ENCODE results near the gene DDX43. TPM values are rescaled to one million over a fixed set of nuclear protein-coding genes. Genes with fewer than 3 reads are reported as not detected.

Gene DDX43
- total RNA-seq, 1 experiment from 2014 or later, result not detected

GRCh38 chr6:73363537-73363875, 31.1 kb upstream of the DDX43 start:
- H3K36me3 Mint-ChIP-seq (ENCODE audit: insufficient read depth, unreplicated experiment), result no peaks in the 10 kb centered on the region
- H3K27ac Mint-ChIP-seq (ENCODE audit: unreplicated experiment), result no peak overlapping the region
- no TSS peak for BruUV-seq (replicated peaks)
- Histone ChIP-seq H3K27me3 (replicated peaks; ENCODE audit: control insufficient read depth, insufficient read depth, low read length) (no peaks in the 10 kb centered on the region), H3K36me3 (ENCODE audit: control insufficient read depth, insufficient read depth, low read length) (no peaks in the 10 kb centered on the region), H3K9me3 (no peaks in the 10 kb centered on the region), H3K4me1 (no peaks in the 10 kb centered on the region), H3K4me3 (ENCODE audit: low read depth, low read length) (no peak overlapping the region)
- ChIA-PET CTCF (no interaction called here), POLR2A (no interaction called here)
- no peak for DNase-seq
- H3K9me3 Mint-ChIP-seq (ENCODE audit: unreplicated experiment), result no peaks in the 10 kb centered on the region
- no peaks in the 10 kb centered on the region for H3K4me1 Mint-ChIP-seq (ENCODE audit: low read depth, unreplicated experiment)
- intact Hi-C loops (cut with micrococcal nuclease; ENCODE audit: unreplicated experiment), result no loop called here
- no peaks in the 10 kb centered on the region for H3K27me3 Mint-ChIP-seq (ENCODE audit: insufficient read depth, unreplicated experiment)
- no peak overlapping the region for H3K4me3 Mint-ChIP-seq (ENCODE audit: unreplicated experiment)
- TF ChIP-seq, protein P1, sequence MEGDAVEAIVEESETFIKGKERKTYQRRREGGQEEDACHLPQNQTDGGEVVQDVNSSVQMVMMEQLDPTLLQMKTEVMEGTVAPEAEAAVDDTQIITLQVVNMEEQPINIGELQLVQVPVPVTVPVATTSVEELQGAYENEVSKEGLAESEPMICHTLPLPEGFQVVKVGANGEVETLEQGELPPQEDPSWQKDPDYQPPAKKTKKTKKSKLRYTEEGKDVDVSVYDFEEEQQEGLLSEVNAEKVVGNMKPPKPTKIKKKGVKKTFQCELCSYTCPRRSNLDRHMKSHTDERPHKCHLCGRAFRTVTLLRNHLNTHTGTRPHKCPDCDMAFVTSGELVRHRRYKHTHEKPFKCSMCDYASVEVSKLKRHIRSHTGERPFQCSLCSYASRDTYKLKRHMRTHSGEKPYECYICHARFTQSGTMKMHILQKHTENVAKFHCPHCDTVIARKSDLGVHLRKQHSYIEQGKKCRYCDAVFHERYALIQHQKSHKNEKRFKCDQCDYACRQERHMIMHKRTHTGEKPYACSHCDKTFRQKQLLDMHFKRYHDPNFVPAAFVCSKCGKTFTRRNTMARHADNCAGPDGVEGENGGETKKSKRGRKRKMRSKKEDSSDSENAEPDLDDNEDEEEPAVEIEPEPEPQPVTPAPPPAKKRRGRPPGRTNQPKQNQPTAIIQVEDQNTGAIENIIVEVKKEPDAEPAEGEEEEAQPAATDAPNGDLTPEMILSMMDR (IDR thresholded peaks at IDR 0.05; ENCODE audit: insufficient read depth in 1 of 2, low read depth in 1 of 2, low read length in 1 of 2, severe bottlenecking in 1 of 2, unreplicated experiment in 1 of 2), result no peak

DNA sequence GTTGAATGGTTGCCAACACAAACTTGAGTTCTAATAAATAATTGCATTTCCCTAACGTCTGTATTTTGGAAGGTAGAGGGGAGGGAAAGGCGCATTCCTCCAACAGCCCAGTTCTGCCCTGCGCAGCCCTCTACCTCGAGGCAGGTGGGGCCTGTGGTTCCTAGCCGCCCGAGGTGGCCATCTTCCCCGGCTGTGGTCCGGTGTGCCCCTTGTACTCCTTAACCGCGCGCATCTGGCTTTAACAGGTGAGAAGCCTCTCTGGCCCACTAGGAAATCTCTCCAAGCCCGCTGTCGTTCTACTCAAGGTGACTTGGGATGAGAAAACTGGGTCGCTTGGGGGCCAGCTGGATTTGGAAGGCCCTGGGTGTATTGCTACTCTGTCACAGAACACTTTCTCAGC, 30.5 kb upstream of the DDX43 start:
- H3K27me3 Mint-ChIP-seq (ENCODE audit: insufficient read depth, unreplicated experiment), result no peaks in the 10 kb centered on the region
- no peaks in the 10 kb centered on the region for H3K4me1 ChIP-seq
- BruUV-seq (replicated peaks), result no TSS peak
- H3K9me3 ChIP-seq, result no peaks in the 10 kb centered on the region
- no peaks in the 10 kb centered on the region for H3K27me3 ChIP-seq (replicated peaks; ENCODE audit: control insufficient read depth, insufficient read depth, low read length)
- H3K4me3 Mint-ChIP-seq (ENCODE audit: unreplicated experiment), result no peak overlapping the region
- H3K27ac Mint-ChIP-seq (ENCODE audit: unreplicated experiment), result no peak overlapping the region
- no peaks in the 10 kb centered on the region for H3K36me3 ChIP-seq (ENCODE audit: control insufficient read depth, insufficient read depth, low read length)
- CTCF ChIA-PET, result no interaction called here
- no peaks in the 10 kb centered on the region for H3K9me3 Mint-ChIP-seq (ENCODE audit: unreplicated experiment)
- intact Hi-C loops (cut with micrococcal nuclease; ENCODE audit: unreplicated experiment), result no loop called here
- no peaks in the 10 kb centered on the region for H3K36me3 Mint-ChIP-seq (ENCODE audit: insufficient read depth, unreplicated experiment)
- DNase-seq, result no peak
- H3K4me3 ChIP-seq (ENCODE audit: low read depth, low read length), result no peak overlapping the region
- TF ChIP-seq, protein P1 (IDR thresholded peaks at IDR 0.05; ENCODE audit: insufficient read depth in 1 of 2, low read depth in 1 of 2, low read length in 1 of 2, severe bottlenecking in 1 of 2, unreplicated experiment in 1 of 2), result no peak
- H3K4me1 Mint-ChIP-seq (ENCODE audit: low read depth, unreplicated experiment), result no peaks in the 10 kb centered on the region
- POLR2A ChIA-PET, result no interaction called here

DNA sequence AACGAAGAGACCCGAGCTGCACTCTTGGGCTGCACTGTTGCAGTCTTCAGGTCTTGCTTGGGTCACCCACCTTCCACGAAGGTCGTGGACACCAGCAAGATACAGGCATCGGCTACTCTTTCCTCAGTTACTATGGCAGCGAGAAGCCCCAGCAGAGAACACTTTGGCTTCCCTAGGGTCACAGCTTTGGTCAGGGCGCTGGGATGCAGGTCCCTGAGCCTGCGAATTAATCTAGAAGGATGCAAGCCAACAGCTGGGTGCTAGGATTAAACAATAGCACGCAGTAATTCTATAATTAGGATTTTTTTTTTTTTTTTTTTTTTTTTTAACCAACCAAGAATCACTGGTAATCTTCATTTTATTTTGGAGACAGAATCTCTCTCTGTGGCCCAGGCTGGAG, 30.1 kb upstream of the DDX43 start:
- Histone ChIP-seq H3K27me3 (replicated peaks; ENCODE audit: control insufficient read depth, insufficient read depth, low read length) (no peaks in the 10 kb centered on the region), H3K4me3 (ENCODE audit: low read depth, low read length) (no peak overlapping the region), H3K4me1 (no peaks in the 10 kb centered on the region), H3K36me3 (ENCODE audit: control insufficient read depth, insufficient read depth, low read length) (no peaks in the 10 kb centered on the region), H3K9me3 (no peaks in the 10 kb centered on the region)
- ChIA-PET POLR2A (no interaction called here), CTCF (no interaction called here)
- no peak overlapping the region for H3K27ac Mint-ChIP-seq (ENCODE audit: unreplicated experiment)
- no peaks in the 10 kb centered on the region for H3K9me3 Mint-ChIP-seq (ENCODE audit: unreplicated experiment)
- TF ChIP-seq, protein P1 (IDR thresholded peaks at IDR 0.05; ENCODE audit: insufficient read depth in 1 of 2, low read depth in 1 of 2, low read length in 1 of 2, severe bottlenecking in 1 of 2, unreplicated experiment in 1 of 2), result no peak
- H3K27me3 Mint-ChIP-seq (ENCODE audit: insufficient read depth, unreplicated experiment), result no peaks in the 10 kb centered on the region
- BruUV-seq (replicated peaks), result no TSS peak
- no peaks in the 10 kb centered on the region for H3K36me3 Mint-ChIP-seq (ENCODE audit: insufficient read depth, unreplicated experiment)
- intact Hi-C loops (cut with micrococcal nuclease; ENCODE audit: unreplicated experiment), result no loop called here
- H3K4me3 Mint-ChIP-seq (ENCODE audit: unreplicated experiment), result no peak overlapping the region
- no peak for DNase-seq
- H3K4me1 Mint-ChIP-seq (ENCODE audit: low read depth, unreplicated experiment), result no peaks in the 10 kb centered on the region

All from Caco-2 (cell line).